ENCODE data around the gene LHFPL6. TPM values are rescaled to one million over a fixed set of nuclear protein-coding genes. Genes with fewer than 3 reads are reported as not detected.
A peak's percentile ranks its signal among the peaks of the same experiment; 100 is the strongest.

The LHFPL6 gene
- total RNA-seq, 1 donor from 2014 or later = 63.7 TPM

DNA sequence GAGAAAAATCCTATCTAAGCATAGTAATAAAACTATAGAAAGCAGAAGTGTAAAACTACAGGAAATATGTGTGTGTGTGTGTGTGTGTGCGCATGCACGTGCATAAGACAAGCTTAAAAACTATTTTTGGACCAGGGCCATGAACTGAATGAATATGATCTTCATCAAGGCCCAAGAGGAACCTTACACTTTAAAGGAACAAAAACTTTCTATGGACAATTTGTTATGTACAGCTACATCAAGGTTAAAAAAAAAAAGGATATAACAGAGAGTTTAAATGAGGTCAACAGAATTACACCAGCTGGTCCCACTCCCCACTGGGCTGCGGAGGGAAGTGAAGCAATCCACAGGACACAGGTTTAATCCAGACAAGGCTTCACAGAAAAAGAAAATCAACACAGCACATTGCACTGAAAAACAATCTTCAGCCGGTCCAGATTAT is 151.1 kb downstream of the LHFPL6 start:
- ATAC-seq (peak; percentile 86), DNase-seq (ENCODE audit: missing footprints) (peak; percentile 71)
- intact Hi-C loops (cut with DNase I) = loop anchor here (2.0 kb wide), 2 partner anchors 37 to 149 kb away; no protein-coding TSS in a partner anchor

DNA sequence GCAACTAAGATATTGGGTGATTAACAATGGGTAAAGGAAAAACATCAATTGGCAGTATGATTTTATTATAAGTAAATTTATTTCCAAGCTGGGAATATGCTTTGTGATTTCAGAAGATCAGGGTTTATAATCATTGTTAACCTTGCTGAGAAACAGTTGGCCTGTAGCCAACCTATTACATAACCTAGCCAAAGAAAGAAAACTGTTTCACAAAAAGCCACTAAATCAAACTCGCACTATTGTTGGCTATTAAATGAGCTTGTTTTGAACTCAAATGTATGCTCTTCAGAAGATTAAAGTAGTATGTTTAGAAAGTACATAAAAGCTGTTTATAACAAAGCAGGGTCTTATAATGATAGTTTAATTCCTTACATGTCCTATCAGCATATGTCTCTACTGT is 151.7 kb downstream of the LHFPL6 start:
- ATAC-seq (no peak), DNase-seq (ENCODE audit: missing footprints) (no peak)
- intact Hi-C loops (cut with DNase I) = no loop called here

GRCh38 chr13:39450176-39450575 is 152.8 kb downstream of the LHFPL6 start:
- DNase-seq (ENCODE audit: missing footprints) (no peak), ATAC-seq (no peak)
- intact Hi-C loops (cut with DNase I) = no loop called here

DNA sequence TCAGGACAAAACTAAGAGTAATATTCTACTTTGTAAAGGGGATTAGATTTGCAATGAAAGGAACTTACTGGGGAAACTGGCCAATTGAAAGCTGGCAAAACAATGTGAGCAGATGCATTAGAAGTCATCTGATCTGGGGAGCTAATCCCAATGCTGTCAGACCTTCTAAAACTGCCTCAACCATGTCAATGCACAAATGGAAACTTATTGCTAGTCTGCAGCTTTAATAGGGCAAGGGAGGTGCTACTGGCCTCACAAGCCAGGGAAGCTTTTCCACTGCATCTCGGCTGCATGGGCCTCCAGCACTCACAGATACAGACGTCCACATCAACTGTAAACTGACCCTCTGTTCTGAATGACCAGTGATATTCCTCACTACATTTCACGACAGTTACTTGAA is 154.2 kb downstream of the LHFPL6 start:
- intact Hi-C loops (cut with DNase I) = no loop called here
- ATAC-seq (peak; percentile 41), DNase-seq (ENCODE audit: missing footprints) (no peak)

- intact Hi-C loops (cut with DNase I) = no loop called here
- no peak for ATAC-seq
- DNase-seq (ENCODE audit: missing footprints) = no peak
Observed at GRCh38 chr13:39446865-39447264, 156.1 kb downstream of the LHFPL6 start.

DNA sequence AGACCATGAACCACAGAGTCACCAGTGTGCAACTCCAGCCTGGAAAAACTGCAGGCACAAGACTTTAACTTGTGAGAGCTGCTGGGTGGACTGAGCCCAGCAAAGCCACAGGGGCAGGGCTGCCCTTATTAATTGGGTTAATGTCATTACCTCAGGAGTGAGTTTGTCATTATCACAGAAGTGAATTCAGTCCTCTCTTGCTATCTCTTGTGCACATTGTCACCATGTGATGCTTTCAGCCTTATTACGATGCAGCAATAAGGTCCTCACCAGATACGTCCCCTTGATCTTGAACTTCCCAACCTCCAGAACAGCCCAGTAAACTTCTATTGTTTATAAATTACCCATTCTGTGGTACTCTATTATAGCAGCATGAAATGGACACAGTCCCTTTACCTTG is 158.1 kb downstream of the LHFPL6 start:
- ATAC-seq = no peak
- intact Hi-C loops (cut with DNase I) = no loop called here

DNA sequence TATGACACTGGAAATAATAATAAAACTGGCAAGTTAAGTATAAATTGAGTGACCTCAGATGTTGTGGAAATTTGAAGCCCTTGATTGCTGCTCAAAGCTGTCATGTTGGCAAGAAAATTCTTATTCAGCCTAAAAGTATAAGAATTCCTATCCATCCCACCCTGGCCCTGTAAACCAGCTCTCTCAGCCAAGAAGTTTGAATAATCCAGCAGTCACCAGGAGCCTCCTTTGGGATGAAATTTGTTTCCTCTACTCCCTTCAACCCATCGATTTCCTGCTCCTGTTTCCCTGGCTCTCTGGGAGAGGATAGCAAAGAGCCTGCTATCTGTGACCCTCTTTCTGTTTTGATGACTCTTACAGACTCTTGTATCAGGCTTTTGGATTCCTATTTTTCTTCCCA is 169.3 kb downstream of the LHFPL6 start:
- intact Hi-C loops (cut with DNase I) = no loop called here
- ATAC-seq (peak; percentile 46), DNase-seq (ENCODE audit: missing footprints) (no peak)

More for the DNA sequence above, 158.1 kb downstream of the LHFPL6 start:
- DNase-seq (ENCODE audit: missing footprints) = no peak

DNA sequence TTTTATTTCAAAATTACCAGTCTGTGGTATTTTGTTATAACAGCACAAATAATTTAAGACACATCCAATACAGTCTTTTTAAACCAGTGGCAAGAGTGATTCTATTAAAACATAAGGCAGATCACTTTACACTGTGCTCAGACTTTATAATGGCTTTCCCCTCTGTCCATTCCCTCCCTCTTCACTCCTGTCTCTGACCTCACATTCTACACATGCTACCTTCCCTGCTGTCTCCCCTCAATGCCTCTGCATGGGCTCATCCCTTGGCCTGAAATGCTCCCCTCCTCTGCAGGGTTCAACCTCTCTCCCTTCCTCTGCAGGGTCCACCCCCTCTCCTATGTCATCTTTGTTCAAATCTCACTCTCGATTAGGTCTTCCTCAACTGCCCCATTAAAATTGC is 170.8 kb downstream of the LHFPL6 start:
- intact Hi-C loops (cut with DNase I) = no loop called here
- no peak for DNase-seq (ENCODE audit: missing footprints)
- no peak for ATAC-seq

GRCh38 chr13:39422845-39423565 is 180.0 kb downstream of the LHFPL6 start:
- intact Hi-C loops (cut with DNase I) = no loop called here
- ATAC-seq (no peak), DNase-seq (ENCODE audit: missing footprints) (no peak)

DNA sequence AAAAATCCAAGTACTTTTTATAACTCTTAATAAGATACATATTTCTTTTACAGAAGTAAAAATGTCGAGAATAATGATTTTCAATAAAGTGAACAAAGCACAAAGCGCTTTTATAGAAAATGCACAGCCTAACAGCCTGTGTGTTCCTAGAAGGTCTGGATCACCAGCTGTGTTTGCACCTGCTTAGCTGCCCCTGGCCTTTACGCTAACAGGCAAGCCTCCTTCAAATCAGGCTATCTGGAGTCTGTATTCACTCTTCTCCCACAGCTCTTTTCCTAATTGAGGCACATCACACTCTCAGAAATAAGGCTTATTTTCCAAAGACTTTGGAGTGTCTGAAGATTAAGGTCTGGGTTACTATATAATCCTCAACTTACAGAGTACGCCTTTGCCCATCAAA is 183.1 kb downstream of the LHFPL6 start:
- ATAC-seq (no peak), DNase-seq (ENCODE audit: missing footprints) (no peak)
- intact Hi-C loops (cut with DNase I) = loop anchor here (5.0 kb wide), 2 partner anchors 82 to 148 kb away; no protein-coding TSS in a partner anchor

GRCh38 chr13:39419068-39419467 is 183.9 kb downstream of the LHFPL6 start:
- ATAC-seq (peak; percentile 32), DNase-seq (ENCODE audit: missing footprints) (no peak)
- intact Hi-C loops (cut with DNase I) = loop anchor here (5.0 kb wide), 2 partner anchors 83 to 147 kb away; no protein-coding TSS in a partner anchor

- intact Hi-C loops (cut with DNase I) = loop anchor here (5.0 kb wide), 2 partner anchors 84 to 146 kb away; no protein-coding TSS in a partner anchor
- ATAC-seq (no peak), DNase-seq (ENCODE audit: missing footprints) (no peak)
Observed at GRCh38 chr13:39418424-39418823, 184.6 kb downstream of the LHFPL6 start.

DNA sequence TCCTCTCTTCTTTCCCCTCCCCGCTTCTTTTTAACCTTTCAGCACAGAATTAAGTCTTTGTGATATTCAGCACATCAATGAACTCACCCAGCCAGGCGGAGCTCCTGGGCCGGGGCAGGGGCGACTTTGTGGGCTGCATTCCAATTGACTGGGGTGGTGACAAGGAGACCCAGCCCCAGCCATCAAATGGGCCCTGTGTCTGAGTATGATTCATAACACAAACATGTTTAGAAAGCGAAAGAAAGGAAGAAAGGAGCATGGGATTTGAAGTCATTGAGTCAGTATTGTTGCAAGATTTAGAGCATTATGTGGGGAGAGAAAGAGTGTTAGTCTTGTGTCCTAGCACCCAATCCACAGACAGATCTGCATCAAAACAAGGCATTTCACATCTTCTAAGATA is 185.3 kb downstream of the LHFPL6 start:
- peak; percentile 65 for DNase-seq (ENCODE audit: missing footprints)
- ATAC-seq = peak; percentile 25
- intact Hi-C loops (cut with DNase I) = loop anchor here (5.0 kb wide), 2 partner anchors 85 to 145 kb away; no protein-coding TSS in a partner anchor

GRCh38 chr13:39417131-39417530 is 185.9 kb downstream of the LHFPL6 start:
- no peak for DNase-seq (ENCODE audit: missing footprints)
- intact Hi-C loops (cut with DNase I) = loop anchor here (5.0 kb wide), 2 partner anchors 85 to 145 kb away; no protein-coding TSS in a partner anchor
- ATAC-seq = peak; percentile 56

DNA sequence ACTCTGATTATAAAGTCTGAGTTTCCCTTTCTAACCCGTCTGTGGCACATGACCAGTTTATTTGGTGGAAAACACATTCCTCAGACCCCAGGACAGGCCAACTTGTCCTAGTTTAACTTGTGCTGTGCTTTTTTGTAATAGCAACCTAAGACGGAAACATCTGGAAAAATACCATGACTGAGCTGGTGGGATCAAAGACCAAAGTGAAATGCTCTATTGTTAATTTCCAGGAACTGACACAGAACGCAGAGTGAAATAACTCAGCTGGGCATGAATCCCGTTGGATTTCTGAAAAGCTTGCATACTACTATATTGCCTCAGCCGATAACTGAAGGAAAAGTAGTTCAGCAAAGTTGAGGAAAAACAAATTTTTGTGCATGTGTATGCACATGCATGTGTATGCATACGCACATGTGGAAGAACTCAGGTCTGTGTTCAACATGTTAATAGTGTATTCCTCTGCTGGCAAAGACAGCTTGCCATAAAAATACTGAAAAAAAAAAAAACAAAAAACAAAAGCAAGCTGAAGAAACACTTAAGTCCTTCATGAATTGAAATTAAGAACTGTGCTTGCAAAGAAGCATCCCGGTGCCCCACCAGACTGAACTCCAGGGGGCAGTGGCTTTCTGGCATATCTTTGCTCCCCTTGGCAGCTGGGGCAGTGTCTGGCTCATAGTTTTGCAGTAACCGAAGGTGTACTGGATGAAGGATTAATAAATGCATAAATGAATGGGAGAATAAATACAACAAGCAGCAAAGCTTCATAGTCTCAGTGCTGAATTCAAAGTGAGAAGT is 187.8 kb downstream of the LHFPL6 start:
- peak; percentile 70 for ATAC-seq
- intact Hi-C loops (cut with DNase I) = loop anchor here (2.0 to 5.0 kb wide), 3 partner anchors 38 to 143 kb away; no protein-coding TSS in a partner anchor

GRCh38 chr13:39414339-39414738 is 188.7 kb downstream of the LHFPL6 start:
- ATAC-seq (no peak), DNase-seq (ENCODE audit: missing footprints) (no peak)
- intact Hi-C loops (cut with DNase I) = loop anchor here (2.0 to 5.0 kb wide), 2 partner anchors 38 to 267 kb away; no protein-coding TSS in a partner anchor

More for the DNA sequence above, 187.8 kb downstream of the LHFPL6 start:
- DNase-seq (ENCODE audit: missing footprints) = no peak

GRCh38 chr13:39411511-39411910 is 191.5 kb downstream of the LHFPL6 start:
- intact Hi-C loops (cut with DNase I) = loop anchor here (5.0 kb wide), 1 partner anchor 264 kb away; no protein-coding TSS in a partner anchor
- no peak for ATAC-seq
- no peak for DNase-seq (ENCODE audit: missing footprints)

DNA sequence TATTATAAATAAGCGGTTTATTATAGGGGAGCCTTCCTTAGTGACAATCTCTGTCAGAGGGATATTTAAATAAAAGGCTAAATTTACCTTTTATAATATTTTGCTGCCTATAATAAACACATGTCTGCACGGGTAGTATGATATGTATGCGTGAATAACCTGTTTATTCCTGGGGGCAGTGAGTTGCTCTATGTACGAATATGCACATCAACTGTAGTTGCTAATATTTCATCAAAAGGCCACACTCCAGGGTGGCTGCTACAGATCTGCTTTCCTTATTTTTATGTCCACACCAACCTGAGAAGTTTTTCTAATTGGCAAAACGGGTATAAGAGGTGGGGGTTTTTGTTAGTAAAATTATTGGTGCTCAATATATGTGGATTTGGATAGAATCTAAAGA is 192.0 kb downstream of the LHFPL6 start:
- DNase-seq (ENCODE audit: missing footprints) (no peak), ATAC-seq (no peak)
- intact Hi-C loops (cut with DNase I) = loop anchor here (5.0 kb wide), 1 partner anchor 264 kb away; no protein-coding TSS in a partner anchor

Measured in Right ventricle myocardium inferior (tissue), 1 donor.